Measurements from ENCODE around the gene AHRR.

- TF ChIP-seq CTCF (IDR thresholded peaks at IDR 0.05) (no peak), POLR2A (IDR thresholded peaks at IDR 0.05) (no peak)
These were observed 118.1 kb downstream of the AHRR start for GRCh38 chr5:439636-440035.
